PC-3 (cell line): ENCODE results near the gene GAB2.

ENCODE experiments used
- EZH2 ChIP-seq: fragments of 300-600 bp; sonication (generic); IDR thresholded peaks from one replicate; pipeline ENCODE4 v1.6.1; 2017; ENCODE audit warnings: antibody characterized with exemption, mild to moderate bottlenecking, low read length; ENCODE audit not compliant: unreplicated experiment
- EZH2phosphoT487 ChIP-seq: fragments of 300-600 bp; sonication (generic); IDR thresholded peaks from 2 replicates; pipeline ENCODE4 v1.6.1; 2018; ENCODE audit warnings: mild to moderate bottlenecking, antibody characterized with exemption, low read length, borderline replicate concordance
- TF ChIP-seq, protein P1 (sequence below): fragments of 300-600 bp; sonication (generic); conservative IDR thresholded peaks from 2 replicates; pipeline ENCODE4 v1.5.1; 2017; ENCODE audit warnings: antibody characterized with exemption, low read depth, mild to moderate bottlenecking, low read length

DNA sequence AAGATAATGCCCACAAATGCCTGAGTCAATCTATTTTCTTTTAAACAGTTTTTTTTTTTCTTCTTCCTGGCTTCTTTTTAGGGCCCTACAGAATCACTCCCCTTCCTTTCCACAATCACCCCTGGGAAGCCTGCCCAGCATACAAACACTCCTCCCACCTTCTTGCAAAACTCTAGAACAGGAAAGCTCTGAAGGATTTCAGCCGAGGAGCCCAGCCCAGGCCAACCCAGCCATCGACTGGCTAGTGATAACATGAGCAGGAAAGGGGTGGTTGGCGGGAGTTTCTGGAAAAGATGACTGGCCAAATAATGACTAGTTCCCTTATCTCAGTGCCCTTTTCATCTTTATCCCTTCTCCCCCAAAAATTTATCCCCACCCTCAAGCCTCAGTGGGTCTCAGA, 160.7 kb downstream of the GAB2 start:
- no peak for TF ChIP-seq EZH2phosphoT487
- TF ChIP-seq, protein P1, sequence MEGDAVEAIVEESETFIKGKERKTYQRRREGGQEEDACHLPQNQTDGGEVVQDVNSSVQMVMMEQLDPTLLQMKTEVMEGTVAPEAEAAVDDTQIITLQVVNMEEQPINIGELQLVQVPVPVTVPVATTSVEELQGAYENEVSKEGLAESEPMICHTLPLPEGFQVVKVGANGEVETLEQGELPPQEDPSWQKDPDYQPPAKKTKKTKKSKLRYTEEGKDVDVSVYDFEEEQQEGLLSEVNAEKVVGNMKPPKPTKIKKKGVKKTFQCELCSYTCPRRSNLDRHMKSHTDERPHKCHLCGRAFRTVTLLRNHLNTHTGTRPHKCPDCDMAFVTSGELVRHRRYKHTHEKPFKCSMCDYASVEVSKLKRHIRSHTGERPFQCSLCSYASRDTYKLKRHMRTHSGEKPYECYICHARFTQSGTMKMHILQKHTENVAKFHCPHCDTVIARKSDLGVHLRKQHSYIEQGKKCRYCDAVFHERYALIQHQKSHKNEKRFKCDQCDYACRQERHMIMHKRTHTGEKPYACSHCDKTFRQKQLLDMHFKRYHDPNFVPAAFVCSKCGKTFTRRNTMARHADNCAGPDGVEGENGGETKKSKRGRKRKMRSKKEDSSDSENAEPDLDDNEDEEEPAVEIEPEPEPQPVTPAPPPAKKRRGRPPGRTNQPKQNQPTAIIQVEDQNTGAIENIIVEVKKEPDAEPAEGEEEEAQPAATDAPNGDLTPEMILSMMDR = no peak
- TF ChIP-seq EZH2 = no peak
